GM12872 (cell line): ENCODE results near the gene NTF3.

Source experiments
- TF ChIP-seq, protein P1 (sequence below): IDR thresholded peaks from 3 replicates; pipeline ENCODE4 v1.5.1; 2011; ENCODE audit warnings: low read depth, mild to moderate bottlenecking, low read length, moderate library complexity; ENCODE audit not compliant: insufficient read depth

NTF3 gene

DNA sequence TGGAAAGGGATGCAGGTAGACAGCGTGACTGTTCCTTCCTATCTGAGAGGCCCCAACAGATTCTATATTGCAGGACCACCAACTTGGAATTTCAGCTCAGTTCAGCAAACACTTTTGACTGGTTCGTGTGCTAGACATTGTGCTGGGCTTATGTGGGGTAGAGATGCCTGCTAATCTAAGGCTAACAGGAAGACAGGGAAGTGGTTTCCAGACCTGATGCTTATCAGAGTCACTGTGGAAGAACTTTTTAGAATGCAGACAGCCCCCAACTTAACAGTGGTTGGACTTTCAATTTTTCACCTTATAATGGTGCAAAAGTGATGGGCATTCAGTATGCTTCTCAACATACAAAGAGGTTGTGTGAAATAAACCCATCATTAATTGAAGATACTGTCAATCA is 32.2 kb downstream of the NTF3 start:
- TF ChIP-seq, protein P1, sequence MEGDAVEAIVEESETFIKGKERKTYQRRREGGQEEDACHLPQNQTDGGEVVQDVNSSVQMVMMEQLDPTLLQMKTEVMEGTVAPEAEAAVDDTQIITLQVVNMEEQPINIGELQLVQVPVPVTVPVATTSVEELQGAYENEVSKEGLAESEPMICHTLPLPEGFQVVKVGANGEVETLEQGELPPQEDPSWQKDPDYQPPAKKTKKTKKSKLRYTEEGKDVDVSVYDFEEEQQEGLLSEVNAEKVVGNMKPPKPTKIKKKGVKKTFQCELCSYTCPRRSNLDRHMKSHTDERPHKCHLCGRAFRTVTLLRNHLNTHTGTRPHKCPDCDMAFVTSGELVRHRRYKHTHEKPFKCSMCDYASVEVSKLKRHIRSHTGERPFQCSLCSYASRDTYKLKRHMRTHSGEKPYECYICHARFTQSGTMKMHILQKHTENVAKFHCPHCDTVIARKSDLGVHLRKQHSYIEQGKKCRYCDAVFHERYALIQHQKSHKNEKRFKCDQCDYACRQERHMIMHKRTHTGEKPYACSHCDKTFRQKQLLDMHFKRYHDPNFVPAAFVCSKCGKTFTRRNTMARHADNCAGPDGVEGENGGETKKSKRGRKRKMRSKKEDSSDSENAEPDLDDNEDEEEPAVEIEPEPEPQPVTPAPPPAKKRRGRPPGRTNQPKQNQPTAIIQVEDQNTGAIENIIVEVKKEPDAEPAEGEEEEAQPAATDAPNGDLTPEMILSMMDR, result no peak

DNA sequence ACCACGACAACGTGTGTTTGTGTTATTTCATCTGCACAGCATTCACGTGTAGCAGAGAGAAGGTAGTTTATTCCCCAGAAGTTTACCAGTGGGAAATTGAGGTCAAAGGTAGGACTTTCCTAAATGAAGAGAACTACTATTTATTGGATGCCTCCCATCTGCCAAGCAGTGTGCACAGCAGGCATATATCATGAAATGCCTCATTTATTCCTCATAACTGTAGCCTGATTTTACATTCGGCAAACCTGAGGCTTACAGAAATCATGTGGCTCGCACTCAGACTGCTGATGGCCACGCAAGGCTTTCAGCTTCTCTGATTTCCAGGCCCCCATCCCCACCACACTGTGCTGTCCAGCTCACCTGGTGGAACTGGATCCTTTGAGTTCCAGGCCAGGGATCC is 33.5 kb downstream of the NTF3 start:
- TF ChIP-seq, protein P1, result no peak

DNA sequence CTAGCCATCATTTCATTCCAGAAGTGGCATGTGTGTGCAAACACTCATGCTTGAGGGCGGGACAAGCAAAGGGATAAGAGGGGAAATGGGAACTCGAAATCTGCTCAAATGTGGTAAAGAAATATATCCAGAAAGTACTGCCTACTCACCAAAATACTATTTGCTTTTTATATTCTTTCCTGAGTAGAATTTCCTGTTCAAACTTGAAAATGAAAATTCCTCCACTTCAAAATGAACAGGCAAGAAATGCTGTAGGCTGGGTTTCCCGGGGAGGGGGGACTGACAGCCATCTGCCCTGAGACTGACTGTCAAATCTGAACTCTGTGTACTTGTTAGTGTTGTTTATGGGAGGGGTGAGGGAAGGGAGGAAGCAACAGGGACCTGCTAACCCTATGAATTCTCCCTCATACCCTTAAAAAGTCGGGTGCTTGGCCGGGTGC is 34.6 kb downstream of the NTF3 start:
- TF ChIP-seq, protein P1, result no peak

DNA sequence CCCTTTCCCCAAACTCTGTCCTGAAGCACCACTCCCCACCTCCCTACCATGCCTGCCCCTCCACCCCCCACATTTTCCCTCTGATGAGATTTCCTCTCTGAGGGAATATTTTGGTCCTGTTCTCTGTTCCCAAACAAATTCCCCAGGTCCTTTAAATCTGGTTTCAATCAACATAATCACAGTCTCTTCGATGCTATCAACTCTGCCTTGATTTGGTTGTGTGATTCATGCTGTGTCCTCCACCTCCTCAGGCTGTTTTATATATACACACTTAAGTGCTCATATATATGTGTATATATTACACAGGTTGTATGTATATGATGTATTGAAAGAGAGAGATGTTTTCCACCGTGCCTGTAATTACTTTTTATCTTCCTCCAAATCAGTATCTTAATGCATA is 36.0 kb downstream of the NTF3 start:
- TF ChIP-seq, protein P1, result no peak

DNA sequence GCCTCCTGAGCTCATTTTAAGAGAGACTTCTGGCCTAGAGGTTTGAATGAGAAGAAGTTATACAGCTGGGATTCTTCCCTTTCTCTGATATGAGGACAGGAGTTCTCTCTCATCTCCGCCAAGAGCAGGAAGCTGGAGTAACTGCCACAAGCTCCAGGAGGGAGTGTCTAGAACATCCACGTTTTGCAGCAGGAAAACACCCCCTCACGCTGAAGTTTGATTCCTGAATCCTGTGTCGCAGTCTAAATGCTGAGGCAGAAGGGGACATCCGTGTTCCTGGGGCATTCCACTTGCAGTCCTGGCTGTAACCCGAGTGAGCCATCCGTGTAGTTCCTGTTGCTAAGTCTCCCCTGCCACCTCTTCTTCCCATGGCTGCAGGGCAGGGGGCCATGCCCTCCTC is 38.3 kb downstream of the NTF3 start:
- TF ChIP-seq, protein P1, result no peak

DNA sequence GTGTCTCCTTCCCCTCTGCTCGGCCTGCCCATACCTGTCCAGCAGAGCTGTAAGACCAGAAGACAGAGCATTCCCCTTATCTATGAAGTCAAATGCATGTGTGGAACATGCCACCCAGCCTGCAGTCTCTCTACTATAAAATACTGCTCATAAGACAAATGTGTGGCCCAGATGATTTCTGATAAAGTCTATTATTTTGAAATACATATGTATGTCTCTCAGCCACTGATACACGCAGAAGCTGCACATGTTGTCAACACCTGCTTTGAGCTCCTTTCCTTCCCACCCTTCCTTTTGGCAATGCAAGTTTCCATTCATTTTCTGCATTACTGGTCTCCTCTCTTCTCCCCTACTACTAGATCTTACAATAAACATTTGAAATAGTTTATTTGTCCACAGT is 38.8 kb downstream of the NTF3 start:
- TF ChIP-seq, protein P1, result no peak

DNA sequence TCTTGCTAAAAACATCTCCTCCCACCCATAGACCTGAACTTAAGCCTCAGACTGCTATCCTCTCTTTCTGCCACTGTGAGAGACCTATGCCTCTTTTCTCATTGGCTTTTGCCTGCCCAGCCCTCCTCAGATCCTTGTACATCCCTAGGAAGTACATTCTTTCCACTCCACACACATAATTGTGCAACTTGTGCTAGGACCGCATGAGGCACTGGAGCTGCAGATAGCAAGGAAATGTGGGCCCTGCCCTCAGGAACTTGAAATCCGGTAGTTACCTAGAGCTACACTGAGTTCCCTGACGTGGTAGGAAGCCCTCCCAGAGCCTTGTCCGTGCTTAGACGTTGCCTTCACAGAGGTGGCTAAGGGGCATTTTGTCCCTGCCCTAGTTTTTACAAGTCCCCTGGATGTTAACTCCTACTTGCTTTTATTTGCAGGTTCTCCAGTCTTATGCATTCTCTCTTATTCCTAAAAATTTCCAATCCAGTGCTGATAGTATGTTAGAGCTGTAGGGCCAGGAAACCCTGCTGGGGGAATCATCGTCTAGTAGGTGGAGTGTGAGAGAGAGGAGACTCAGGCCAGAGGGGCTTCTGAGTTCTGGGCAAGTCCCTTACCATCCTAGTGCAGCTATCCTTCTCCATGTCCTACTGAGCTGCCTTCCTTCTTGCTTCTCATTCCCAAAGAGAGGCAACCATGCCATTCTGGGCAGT is 41.3 kb downstream of the NTF3 start:
- TF ChIP-seq, protein P1, result no peak
